Kidney tubule cell (primary cell): ENCODE results near the gene CETN3.
"Not testable (repeated sequence)": the region's sequence is repeated elsewhere in the genome, so short reads cannot be mapped to it uniquely, and the experiment has no call there.

Experiments used
- DNase-seq: peaks from one replicate; pipeline ENCODE4 v3.0.0-alpha.2; 2018; ENCODE audit warnings: low spot score

The CETN3 gene

GRCh38 chr5:90381213-90381929 is 28.2 kb downstream of the CETN3 start:
- DNase-seq = peak; percentile 13

- DNase-seq = no peak
Observed at GRCh38 chr5:90379652-90380051, 29.9 kb downstream of the CETN3 start.

GRCh38 chr5:90378752-90379151 is 30.8 kb downstream of the CETN3 start:
- DNase-seq = no peak

- DNase-seq = not testable (repeated sequence)
Observed at GRCh38 chr5:90371269-90371668, 38.3 kb downstream of the CETN3 start.

- no peak for DNase-seq
Observed at GRCh38 chr5:90368454-90369246, 40.9 kb downstream of the CETN3 start.

- DNase-seq = no peak
Observed at GRCh38 chr5:90367879-90368278, 41.7 kb downstream of the CETN3 start.

GRCh38 chr5:90366948-90367347 is 42.6 kb downstream of the CETN3 start:
- DNase-seq = no peak

GRCh38 chr5:90365328-90365727 is 44.2 kb downstream of the CETN3 start:
- DNase-seq = no peak

- no peak for DNase-seq
Observed at GRCh38 chr5:90359073-90359920, 50.3 kb downstream of the CETN3 start.

GRCh38 chr5:90356622-90357021 is 52.9 kb downstream of the CETN3 start:
- no peak for DNase-seq

- no peak for DNase-seq
Observed at GRCh38 chr5:90356176-90356575, 53.4 kb downstream of the CETN3 start.

GRCh38 chr5:90355635-90356034 is 53.9 kb downstream of the CETN3 start:
- DNase-seq = no peak

GRCh38 chr5:90353254-90353653 is 56.3 kb downstream of the CETN3 start:
- peak; percentile 33 for DNase-seq

- DNase-seq = no peak
Observed at GRCh38 chr5:90351101-90351500, 58.5 kb downstream of the CETN3 start.

- DNase-seq = no peak
Observed at GRCh38 chr5:90347462-90347861, 62.1 kb downstream of the CETN3 start.

GRCh38 chr5:90345684-90346083 is 63.9 kb downstream of the CETN3 start:
- no peak for DNase-seq

GRCh38 chr5:90344689-90345088 is 64.9 kb downstream of the CETN3 start:
- no peak for DNase-seq

- not testable (repeated sequence) for DNase-seq
Observed at GRCh38 chr5:90343731-90344130, 65.8 kb downstream of the CETN3 start.

GRCh38 chr5:90342576-90342975 is 67.0 kb downstream of the CETN3 start:
- DNase-seq = no peak
